GM12892 (cell line): ENCODE measurements around the gene HMGXB3.

Experiments used
- POLR2A ChIP-seq: IDR thresholded peaks from 2 replicates; pipeline ENCODE4 v1.6.1; 2011; ENCODE audit warnings: low read depth, low read length, control low read depth
- POLR2AphosphoS5 ChIP-seq: IDR thresholded peaks from 2 replicates; pipeline ENCODE4 v1.6.1; 2011; ENCODE audit warnings: low read depth, low read length, control low read depth
- TAF1 ChIP-seq: IDR thresholded peaks from 2 replicates; pipeline ENCODE4 v1.6.1; 2011; ENCODE audit warnings: low read depth, mild to moderate bottlenecking, control low read depth, low read length, borderline replicate concordance

GRCh38 chr5:149963729-149964128 lies 36.8 kb upstream of the HMGXB3 start:
- TF ChIP-seq POLR2AphosphoS5 (no peak), POLR2A (no peak), TAF1 (no peak)
